HFFc6 (cell line): Measurements from ENCODE around the gene JMJD8. TPM values are rescaled to one million over a fixed set of nuclear protein-coding genes. Genes with fewer than 3 reads are reported as not detected.
"Not testable (repeated sequence)": the region's sequence is repeated elsewhere in the genome, so short reads cannot be mapped to it uniquely, and the experiment has no call there.

ENCODE experiments used
- DNase-seq: peaks from one replicate; pipeline ENCODE4 v3.0.0-alpha.2; 2018
- H3K27ac Mint-ChIP-seq: 2 replicates; pipeline ENCODE4 v1.8.0; 2020; ENCODE audit warnings: mild to moderate bottlenecking, mixed read lengths
- H3K27me3 Mint-ChIP-seq: 2 replicates; pipeline ENCODE4 v1.8.0; 2021; ENCODE audit warnings: mild to moderate bottlenecking, moderate library complexity, mixed read lengths; ENCODE audit not compliant: insufficient read depth
- H3K36me3 Mint-ChIP-seq: 2 replicates; pipeline ENCODE4 v1.8.0; 2021; ENCODE audit warnings: low read depth, mixed read lengths
- H3K4me1 Mint-ChIP-seq: 2 replicates; pipeline ENCODE4 v1.8.0; 2020; ENCODE audit warnings: low read depth, mixed read lengths
- H3K4me3 Mint-ChIP-seq: 2 replicates; pipeline ENCODE4 v1.8.0; 2020; ENCODE audit warnings: mild to moderate bottlenecking, moderate library complexity, mixed read lengths
- H3K9me3 Mint-ChIP-seq: 2 replicates; pipeline ENCODE4 v1.8.0; 2020; ENCODE audit warnings: mild to moderate bottlenecking, mixed read lengths
- CTCF ChIP-seq: fragments of 200-600 bp; sonication (generic); IDR thresholded peaks from 2 replicates; pipeline ENCODE4 v1.5.0; 2021; ENCODE audit warnings: antibody characterized with exemption, mild to moderate bottlenecking
- total RNA-seq, 6 experiments: library from RNA; stranded (reverse); fragmentation: NEBNext Ultra II Directional; extraction: Animal tissue kit (Norgen Biotek cat#: 25700); gene quantifications; 2 replicates in 1 of 6; 3 replicates in 5 of 6; pipeline ENCODE4 v1.2.3, GENCODE V29; 2021

The JMJD8 gene
- total RNA-seq, 6 experiments from 2014 or later: 7.6 to 10.6 (median 9.3) TPM

DNA sequence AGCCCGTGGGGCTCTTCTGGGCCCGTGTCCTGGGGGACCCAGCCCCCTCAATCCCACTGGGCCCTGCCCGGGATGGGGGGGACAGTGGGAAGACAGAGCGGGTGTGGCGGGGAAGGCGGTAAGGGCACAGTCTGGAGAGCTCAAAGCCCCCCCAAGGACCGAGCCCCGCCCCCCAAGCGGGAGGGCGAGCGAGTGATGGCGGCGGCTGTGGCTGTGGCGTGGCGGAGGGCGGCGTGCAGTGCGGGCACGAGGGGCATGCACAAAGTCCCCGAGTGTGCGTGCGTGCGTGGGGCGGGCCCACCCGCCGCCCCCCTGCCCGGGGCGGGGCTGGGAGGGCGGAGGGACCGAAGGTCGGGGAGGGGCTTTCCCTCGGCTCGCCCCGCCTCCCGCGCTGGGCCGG is 9.6 kb upstream of the JMJD8 start:
- Mint-ChIP-seq H3K4me3 (no peak overlapping the region), H3K27me3 (peaks cover 30% of the 10 kb centered on the region), H3K9me3 (no peaks in the 10 kb centered on the region), H3K36me3 (no peaks in the 10 kb centered on the region), H3K4me1 (peaks cover 11% of the 10 kb centered on the region; the same call in 1 of the 2 replicates), H3K27ac (no peak overlapping the region)
- no peak for TF ChIP-seq CTCF
- no peak for DNase-seq

GRCh38 chr16:693364-693763 is 9.2 kb upstream of the JMJD8 start:
- H3K27ac Mint-ChIP-seq: no peak overlapping the region
- no peak overlapping the region for H3K4me3 Mint-ChIP-seq
- no peaks in the 10 kb centered on the region for H3K9me3 Mint-ChIP-seq
- no peaks in the 10 kb centered on the region for H3K36me3 Mint-ChIP-seq
- peaks cover 11% of the 10 kb centered on the region; the same call in 1 of the 2 replicates for H3K4me1 Mint-ChIP-seq
- TF ChIP-seq CTCF: no peak
- no peak for DNase-seq
- H3K27me3 Mint-ChIP-seq: peaks cover 27% of the 10 kb centered on the region

- no peak for TF ChIP-seq CTCF
- peaks cover 11% of the 10 kb centered on the region; the same call in 1 of the 2 replicates for H3K4me1 Mint-ChIP-seq
- peaks cover 25% of the 10 kb centered on the region for H3K27me3 Mint-ChIP-seq
- no peak for DNase-seq
- no peaks in the 10 kb centered on the region for H3K36me3 Mint-ChIP-seq
- H3K9me3 Mint-ChIP-seq: no peaks in the 10 kb centered on the region
- no peak overlapping the region for H3K27ac Mint-ChIP-seq
- no peak overlapping the region for H3K4me3 Mint-ChIP-seq
These were observed 8.4 kb upstream of the JMJD8 start for GRCh38 chr16:692356-693108.

DNA sequence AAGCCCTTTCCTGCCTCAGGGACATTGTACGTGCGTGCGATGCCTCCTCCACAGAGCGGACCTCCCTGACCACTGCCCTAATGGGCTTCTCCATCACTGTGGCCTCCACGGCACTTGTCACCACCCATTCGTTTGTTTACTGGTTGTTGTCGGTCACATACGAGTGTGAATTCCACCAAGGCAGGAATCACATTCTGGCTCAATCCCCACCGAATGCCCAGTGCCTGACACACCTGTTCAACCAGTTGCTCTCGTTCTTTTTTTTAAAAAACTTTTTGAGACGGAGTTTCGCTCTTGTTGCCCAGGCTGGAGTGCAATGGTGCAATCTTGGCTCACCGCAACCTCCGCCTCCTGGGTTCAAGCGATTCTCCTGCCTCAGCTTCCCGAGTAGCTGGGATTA is 7.1 kb upstream of the JMJD8 start:
- Mint-ChIP-seq H3K27me3 (peaks cover 23% of the 10 kb centered on the region), H3K4me1 (peaks cover 11% of the 10 kb centered on the region; the same call in 1 of the 2 replicates), H3K4me3 (peak overlapping the region; percentile 69; the same call in 1 of the 2 replicates)
- not testable (repeated sequence) for H3K27ac Mint-ChIP-seq, DNase-seq, H3K36me3 Mint-ChIP-seq, H3K9me3 Mint-ChIP-seq

DNA sequence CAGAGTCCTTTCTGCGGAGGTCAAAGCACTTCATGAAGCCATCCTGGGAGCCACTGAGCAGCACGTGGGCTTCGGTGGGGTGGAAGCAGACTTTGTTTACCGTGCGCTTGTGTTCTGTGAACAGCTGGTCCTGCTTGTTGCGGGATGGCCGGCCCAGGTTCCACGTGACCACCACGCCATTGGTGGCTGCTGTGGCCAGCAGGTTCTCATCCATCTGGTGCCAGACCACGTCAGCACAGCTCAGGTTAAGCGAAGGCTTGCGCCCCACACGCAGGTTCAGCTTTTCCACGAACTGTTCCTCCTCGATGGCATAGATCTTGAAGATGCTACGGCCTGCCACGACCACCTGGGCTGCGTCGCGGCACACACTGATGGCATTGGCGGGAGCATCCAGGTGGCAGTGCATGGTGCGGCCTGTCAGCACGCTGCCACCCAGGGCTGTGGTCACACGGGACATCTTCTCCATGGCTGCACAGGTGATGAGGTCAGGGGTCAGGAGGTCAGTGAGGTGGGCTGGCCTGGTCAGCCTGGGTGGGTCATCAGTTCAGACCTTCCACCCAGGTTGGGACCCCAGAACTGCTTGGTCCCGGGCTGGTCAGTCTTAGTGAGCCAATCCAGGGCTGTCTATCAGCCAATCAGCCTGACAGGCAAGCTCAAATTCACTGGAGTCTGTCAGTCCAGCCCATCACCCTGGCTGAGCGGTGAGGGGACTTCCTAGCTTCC is 5.2 kb upstream of the JMJD8 start:
- no peak for DNase-seq
- Mint-ChIP-seq H3K27ac (peak overlapping the region; percentile 72), H3K9me3 (no peaks in the 10 kb centered on the region), H3K27me3 (peaks cover 17% of the 10 kb centered on the region), H3K4me3 (peak overlapping the region; percentile 93), H3K36me3 (peaks cover 9% of the 10 kb centered on the region), H3K4me1 (peaks cover 11% of the 10 kb centered on the region; the same call in 1 of the 2 replicates)
- no peak for TF ChIP-seq CTCF

GRCh38 chr16:687499-687898 is 3.4 kb upstream of the JMJD8 start:
- DNase-seq: no peak
- no peak overlapping the region for H3K27ac Mint-ChIP-seq
- H3K27me3 Mint-ChIP-seq: peaks cover 9% of the 10 kb centered on the region
- no peak for TF ChIP-seq CTCF
- H3K36me3 Mint-ChIP-seq: peaks cover 10% of the 10 kb centered on the region
- no peak overlapping the region for H3K4me3 Mint-ChIP-seq
- H3K4me1 Mint-ChIP-seq: peaks cover 13% of the 10 kb centered on the region; the same call in 1 of the 2 replicates
- no peaks in the 10 kb centered on the region for H3K9me3 Mint-ChIP-seq
